ENCODE measurements around the gene LRFN2.

DNA sequence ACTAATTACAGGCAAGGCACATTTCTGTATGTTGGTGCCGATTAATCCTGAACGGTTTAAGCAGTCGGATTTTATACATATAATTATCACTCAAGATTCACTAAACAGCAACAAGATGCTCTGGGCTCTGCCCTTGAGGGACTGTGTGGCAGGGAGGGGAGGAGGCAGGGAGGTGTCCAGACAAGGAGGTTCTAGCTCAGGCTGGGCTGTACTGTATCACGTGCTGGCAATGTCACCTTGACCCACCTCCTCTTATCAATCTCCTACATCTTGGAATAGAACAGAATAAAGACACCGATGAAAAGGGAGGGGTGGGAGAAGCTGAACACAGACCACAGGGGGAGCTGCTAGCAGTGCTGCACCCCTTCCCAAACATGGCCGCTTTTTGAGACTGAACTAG is 65.7 kb downstream of the LRFN2 start:
- no peak for TF ChIP-seq EZH2 (IDR thresholded peaks at IDR 0.05; ENCODE audit: borderline replicate concordance)
- TF ChIP-seq, protein P1, sequence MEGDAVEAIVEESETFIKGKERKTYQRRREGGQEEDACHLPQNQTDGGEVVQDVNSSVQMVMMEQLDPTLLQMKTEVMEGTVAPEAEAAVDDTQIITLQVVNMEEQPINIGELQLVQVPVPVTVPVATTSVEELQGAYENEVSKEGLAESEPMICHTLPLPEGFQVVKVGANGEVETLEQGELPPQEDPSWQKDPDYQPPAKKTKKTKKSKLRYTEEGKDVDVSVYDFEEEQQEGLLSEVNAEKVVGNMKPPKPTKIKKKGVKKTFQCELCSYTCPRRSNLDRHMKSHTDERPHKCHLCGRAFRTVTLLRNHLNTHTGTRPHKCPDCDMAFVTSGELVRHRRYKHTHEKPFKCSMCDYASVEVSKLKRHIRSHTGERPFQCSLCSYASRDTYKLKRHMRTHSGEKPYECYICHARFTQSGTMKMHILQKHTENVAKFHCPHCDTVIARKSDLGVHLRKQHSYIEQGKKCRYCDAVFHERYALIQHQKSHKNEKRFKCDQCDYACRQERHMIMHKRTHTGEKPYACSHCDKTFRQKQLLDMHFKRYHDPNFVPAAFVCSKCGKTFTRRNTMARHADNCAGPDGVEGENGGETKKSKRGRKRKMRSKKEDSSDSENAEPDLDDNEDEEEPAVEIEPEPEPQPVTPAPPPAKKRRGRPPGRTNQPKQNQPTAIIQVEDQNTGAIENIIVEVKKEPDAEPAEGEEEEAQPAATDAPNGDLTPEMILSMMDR (IDR thresholded peaks at IDR 0.05; ENCODE audit: poor library complexity), result no peak

Data from hepatocyte (in vitro differentiated cells).